Measurements from ENCODE around the gene TXNL1. TPM values are rescaled to one million over a fixed set of nuclear protein-coding genes. Genes with fewer than 3 reads are reported as not detected.
A peak's percentile ranks its signal among the peaks of the same experiment; 100 is the strongest.

TXNL1 gene
- total and polyA plus RNA-seq, 2 experiments from 2014 or later, result 50.0 to 109 TPM

- Histone ChIP-seq H3K79me2 (ENCODE audit: insufficient read depth) (no peaks in the 10 kb centered on the region), H3K9ac (no peak overlapping the region), H4K20me1 (ENCODE audit: insufficient read depth) (no peaks in the 10 kb centered on the region), H2AFZ (no peak overlapping the region), H3K9me3 (ENCODE audit: low read depth) (no peaks in the 10 kb centered on the region), H3K27me3 (replicated peaks; ENCODE audit: insufficient read depth) (no peaks in the 10 kb centered on the region), H3F3A (ENCODE audit: insufficient read depth) (no peaks in the 10 kb centered on the region), H3K4me1 (ENCODE audit: insufficient read depth) (no peaks in the 10 kb centered on the region), H3K9me2 (ENCODE audit: insufficient read depth) (no peaks in the 10 kb centered on the region), H3K36me3 (ENCODE audit: low read depth) (no peaks in the 10 kb centered on the region), H3K4me3 (no peak overlapping the region), H3K27ac (no peak overlapping the region), H3K4me2 (ENCODE audit: unreplicated experiment) (no peak overlapping the region)
- TF ChIP-seq EZH2phosphoT487 (IDR thresholded peaks at IDR 0.05; ENCODE audit: insufficient read depth, low read depth) (no peak), EZH2 (IDR thresholded peaks at IDR 0.05; ENCODE audit: insufficient read depth, poor library complexity, severe bottlenecking) (no peak)
- DNase-seq, result no peak
- in situ Hi-C loops (cut with MboI), result no loop called here
- 72 to 73% methylated on average over 3 of the region's 3 CpGs for WGBS, 2 experiments (ENCODE audit: low coverage in 1 of 2, low lambda C conversion rate in 2 of 2, missing lambda C conversion rate in 2 of 2)
These were observed 58.4 kb downstream of the TXNL1 start for GRCh38 chr18:56580026-56580425.

- Histone ChIP-seq H3K9me3 (ENCODE audit: low read depth) (no peaks in the 10 kb centered on the region), H3K4me3 (no peak overlapping the region), H3K4me1 (ENCODE audit: insufficient read depth) (no peaks in the 10 kb centered on the region), H4K20me1 (ENCODE audit: insufficient read depth) (no peaks in the 10 kb centered on the region), H3K9me2 (ENCODE audit: insufficient read depth) (no peaks in the 10 kb centered on the region), H3F3A (ENCODE audit: insufficient read depth) (no peaks in the 10 kb centered on the region), H3K9ac (no peak overlapping the region), H3K27ac (no peak overlapping the region), H2AFZ (no peak overlapping the region), H3K27me3 (replicated peaks; ENCODE audit: insufficient read depth) (no peaks in the 10 kb centered on the region), H3K4me2 (ENCODE audit: unreplicated experiment) (no peak overlapping the region), H3K79me2 (ENCODE audit: insufficient read depth) (no peaks in the 10 kb centered on the region), H3K36me3 (ENCODE audit: low read depth) (no peaks in the 10 kb centered on the region)
- TF ChIP-seq EZH2 (IDR thresholded peaks at IDR 0.05; ENCODE audit: insufficient read depth, poor library complexity, severe bottlenecking) (no peak), EZH2phosphoT487 (IDR thresholded peaks at IDR 0.05; ENCODE audit: insufficient read depth, low read depth) (no peak)
- in situ Hi-C loops (cut with MboI), result loop anchor here (10.0 kb wide), 2 partner anchors 995 to 1345 kb away; partner anchors contain the start of gene TCF4
- no peak for DNase-seq
These were observed 58.9 kb downstream of the TXNL1 start for GRCh38 chr18:56579451-56579850.

DNA sequence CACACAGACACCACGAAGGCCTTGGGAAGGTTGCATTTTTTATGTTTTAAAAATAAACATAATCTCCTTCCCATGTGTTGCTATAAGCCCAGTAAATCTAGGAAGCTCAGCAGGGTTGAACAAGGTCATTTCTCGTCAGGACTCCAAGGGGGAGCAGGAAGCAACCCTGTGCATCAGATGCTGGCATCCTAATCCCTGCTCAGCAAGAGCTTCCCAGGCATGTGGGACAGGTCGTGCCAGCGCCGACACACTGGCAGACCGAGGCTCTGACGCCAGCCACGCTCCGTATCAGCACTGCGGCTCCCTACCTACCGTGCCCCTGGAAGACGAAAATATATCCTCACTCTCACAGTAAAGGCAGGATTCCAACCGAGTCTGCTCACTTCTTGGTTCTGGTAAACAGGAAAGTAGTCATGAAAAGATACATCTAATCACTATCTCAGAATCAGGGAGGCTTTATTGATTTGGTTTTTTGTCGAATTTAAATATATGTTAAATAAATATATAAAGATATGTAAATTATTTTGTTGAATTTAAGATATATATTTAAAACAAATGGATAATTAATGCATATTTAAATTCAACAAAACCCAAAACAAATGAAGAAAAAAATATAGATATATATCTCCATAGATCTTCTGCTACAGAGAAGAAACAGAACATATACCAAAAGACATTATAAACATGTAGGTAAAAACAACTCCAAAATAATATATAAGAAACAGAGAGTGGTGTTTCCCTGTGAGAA is 61.4 kb downstream of the TXNL1 start:
- no peak overlapping the region for H3K4me3 ChIP-seq
- in situ Hi-C loops (cut with MboI), result loop anchor here (10.0 kb wide), 2 partner anchors 992 to 1342 kb away; partner anchors contain the start of gene TCF4
- no peaks in the 10 kb centered on the region for H3K9me2 ChIP-seq (ENCODE audit: insufficient read depth)
- no peak for DNase-seq
- WGBS, 2 experiments (ENCODE audit: low coverage in 1 of 2, low lambda C conversion rate in 2 of 2, missing lambda C conversion rate in 2 of 2), result 72 to 78% methylated on average over 14 of the region's 14 CpGs
- H4K20me1 ChIP-seq (ENCODE audit: insufficient read depth), result no peaks in the 10 kb centered on the region
- H2AFZ ChIP-seq, result no peak overlapping the region
- H3K9ac ChIP-seq, result no peak overlapping the region
- no peak overlapping the region for H3K27ac ChIP-seq
- no peak overlapping the region for H3K4me2 ChIP-seq (ENCODE audit: unreplicated experiment)
- no peaks in the 10 kb centered on the region for H3K9me3 ChIP-seq (ENCODE audit: low read depth)
- no peaks in the 10 kb centered on the region for H3K36me3 ChIP-seq (ENCODE audit: low read depth)
- H3K79me2 ChIP-seq (ENCODE audit: insufficient read depth), result no peaks in the 10 kb centered on the region
- TF ChIP-seq EZH2 (IDR thresholded peaks at IDR 0.05; ENCODE audit: insufficient read depth, poor library complexity, severe bottlenecking) (no peak), EZH2phosphoT487 (IDR thresholded peaks at IDR 0.05; ENCODE audit: insufficient read depth, low read depth) (no peak)
- no peaks in the 10 kb centered on the region for H3K27me3 ChIP-seq (replicated peaks; ENCODE audit: insufficient read depth)
- no peaks in the 10 kb centered on the region for H3F3A ChIP-seq (ENCODE audit: insufficient read depth)
- H3K4me1 ChIP-seq (ENCODE audit: insufficient read depth), result no peaks in the 10 kb centered on the region

GRCh38 chr18:56575819-56576663 is 62.4 kb downstream of the TXNL1 start:
- Histone ChIP-seq H3K4me1 (ENCODE audit: insufficient read depth) (no peaks in the 10 kb centered on the region), H3F3A (ENCODE audit: insufficient read depth) (no peaks in the 10 kb centered on the region), H3K36me3 (ENCODE audit: low read depth) (no peaks in the 10 kb centered on the region), H3K9ac (no peak overlapping the region), H3K27me3 (replicated peaks; ENCODE audit: insufficient read depth) (no peaks in the 10 kb centered on the region), H3K9me2 (ENCODE audit: insufficient read depth) (no peaks in the 10 kb centered on the region), H4K20me1 (ENCODE audit: insufficient read depth) (no peaks in the 10 kb centered on the region), H3K27ac (no peak overlapping the region), H3K79me2 (ENCODE audit: insufficient read depth) (no peaks in the 10 kb centered on the region), H3K4me3 (no peak overlapping the region), H3K9me3 (ENCODE audit: low read depth) (no peaks in the 10 kb centered on the region), H3K4me2 (ENCODE audit: unreplicated experiment) (peak overlapping the region; percentile 58), H2AFZ (no peak overlapping the region)
- TF ChIP-seq EZH2 (IDR thresholded peaks at IDR 0.05; ENCODE audit: insufficient read depth, poor library complexity, severe bottlenecking) (no peak), EZH2phosphoT487 (IDR thresholded peaks at IDR 0.05; ENCODE audit: insufficient read depth, low read depth) (no peak)
- peak; percentile 77 for DNase-seq
- 26 to 28% methylated on average over 8 of the region's 8 CpGs for WGBS, 2 experiments (ENCODE audit: low coverage in 1 of 2, low lambda C conversion rate in 2 of 2, missing lambda C conversion rate in 2 of 2)
- in situ Hi-C loops (cut with MboI), result loop anchor here (10.0 kb wide), 2 partner anchors 991 to 1341 kb away; partner anchors contain the start of gene TCF4
